ENCODE results near the gene INHA. TPM values are rescaled to one million over a fixed set of nuclear protein-coding genes. Genes with fewer than 3 reads are reported as not detected.

Gene INHA
- total RNA-seq, 1 experiment from 2014 or later = 0.31 TPM

DNA sequence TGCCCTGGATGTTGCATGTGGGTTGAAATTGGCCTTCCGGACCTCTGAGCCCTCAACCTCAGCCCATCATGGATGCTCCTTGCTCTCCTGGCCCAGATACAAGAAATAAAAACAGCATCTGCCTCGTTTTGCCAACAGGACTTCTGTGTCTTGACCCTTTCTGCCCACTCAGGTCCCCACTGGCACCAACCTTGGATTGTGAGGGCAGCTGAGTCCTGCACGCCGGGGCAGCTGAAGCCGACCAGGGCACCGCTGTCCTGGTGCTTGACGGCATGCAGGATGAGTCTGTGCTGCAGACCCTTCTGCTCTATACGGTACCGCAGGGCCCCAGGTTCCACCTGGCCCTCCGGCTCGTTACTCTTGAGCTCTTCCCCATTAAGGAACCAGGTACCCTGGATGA lies 5.5 kb upstream of the INHA start:
- no peaks in the 10 kb centered on the region; the same call in 1 of the 2 replicates for H3K27me3 ChIP-seq (ENCODE audit: insufficient read depth, low read length)
- Mint-ChIP-seq H3K9me3 (no peaks in the 10 kb centered on the region; a peak in 1 of 5 replicates), H3K4me1 (peaks cover 67 to 71% of the 10 kb centered on the region in 2 experiments), H3K27ac (peak overlapping the region; percentile 96 to 98 (median 97); a peak in 4 of 7 replicates), H3K36me3 (ENCODE audit: insufficient read depth in 1 of 3, low read depth in 3 of 3) (peaks cover 49 to 72% (median 68%) of the 10 kb centered on the region in 3 experiments), H3K4me3 (peak overlapping the region in 1 of 2 experiments; percentile 66; a peak in 2 of 5 replicates), H3K27me3 (ENCODE audit: low read depth) (peaks cover 5% of the 10 kb centered on the region)
- H2BK15ac ChIP-seq (ENCODE audit: low read depth, low read length) = no peak overlapping the region
- H3K27ac ChIP-seq (ENCODE audit: insufficient read length, low read depth, low read length) = no peak overlapping the region
- H4K5ac ChIP-seq (ENCODE audit: insufficient read length, low read depth, low read length) = no peak overlapping the region
- H2AK5ac ChIP-seq (ENCODE audit: insufficient read length, low read length) = no peak overlapping the region
- no peak overlapping the region for H3K9ac ChIP-seq (ENCODE audit: extremely low read depth, insufficient read length, low read length)
- no peak overlapping the region for H3K4ac ChIP-seq (ENCODE audit: low read depth, low read length)
- TF ChIP-seq, protein P1, sequence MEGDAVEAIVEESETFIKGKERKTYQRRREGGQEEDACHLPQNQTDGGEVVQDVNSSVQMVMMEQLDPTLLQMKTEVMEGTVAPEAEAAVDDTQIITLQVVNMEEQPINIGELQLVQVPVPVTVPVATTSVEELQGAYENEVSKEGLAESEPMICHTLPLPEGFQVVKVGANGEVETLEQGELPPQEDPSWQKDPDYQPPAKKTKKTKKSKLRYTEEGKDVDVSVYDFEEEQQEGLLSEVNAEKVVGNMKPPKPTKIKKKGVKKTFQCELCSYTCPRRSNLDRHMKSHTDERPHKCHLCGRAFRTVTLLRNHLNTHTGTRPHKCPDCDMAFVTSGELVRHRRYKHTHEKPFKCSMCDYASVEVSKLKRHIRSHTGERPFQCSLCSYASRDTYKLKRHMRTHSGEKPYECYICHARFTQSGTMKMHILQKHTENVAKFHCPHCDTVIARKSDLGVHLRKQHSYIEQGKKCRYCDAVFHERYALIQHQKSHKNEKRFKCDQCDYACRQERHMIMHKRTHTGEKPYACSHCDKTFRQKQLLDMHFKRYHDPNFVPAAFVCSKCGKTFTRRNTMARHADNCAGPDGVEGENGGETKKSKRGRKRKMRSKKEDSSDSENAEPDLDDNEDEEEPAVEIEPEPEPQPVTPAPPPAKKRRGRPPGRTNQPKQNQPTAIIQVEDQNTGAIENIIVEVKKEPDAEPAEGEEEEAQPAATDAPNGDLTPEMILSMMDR (conservative IDR thresholded peaks at IDR 0.05) = no peak
- no peak overlapping the region for H4K8ac ChIP-seq (replicated peaks; ENCODE audit: insufficient read length, low read depth, low read length)
- H2BK5ac ChIP-seq (ENCODE audit: insufficient read length, low read length) = no peak overlapping the region
- H3K23ac ChIP-seq (ENCODE audit: insufficient read length, low read depth, low read length) = no peak overlapping the region
- no peak overlapping the region for H3K56ac ChIP-seq (ENCODE audit: insufficient read length, low read depth, low read length)
- no peak for DNase-seq
- no peak overlapping the region for H2BK120ac ChIP-seq (ENCODE audit: low read depth, low read length, poor library complexity, severe bottlenecking)
- no peak overlapping the region for H3K18ac ChIP-seq (ENCODE audit: insufficient read length, low read depth, low read length)
- no peaks in the 10 kb centered on the region for H3K79me2 ChIP-seq (ENCODE audit: insufficient read depth, low read length)
- H3K4me2 ChIP-seq (ENCODE audit: insufficient read depth, insufficient read length, low read length) = no peak overlapping the region
- H2BK20ac ChIP-seq (ENCODE audit: low read depth, low read length, poor library complexity, severe bottlenecking) = no peak overlapping the region
- peaks cover 12% of the 10 kb centered on the region; the same call in 1 of the 2 replicates for H3K4me1 ChIP-seq (ENCODE audit: insufficient read depth, low read length)
- no peak overlapping the region for H2BK12ac ChIP-seq (ENCODE audit: insufficient read length, low read depth, low read length)
- no peak overlapping the region for H3T11ph ChIP-seq (ENCODE audit: low read length)
- H3K14ac ChIP-seq (ENCODE audit: insufficient read depth, low read length) = no peak overlapping the region
- H3K9me3 ChIP-seq (ENCODE audit: control insufficient read depth, low read depth, low read length) = no peaks in the 10 kb centered on the region
- WGBS (ENCODE audit: extremely low coverage, insufficient read length, low lambda C conversion rate) = no CpG with 5 or more reads among the region's 11 CpGs
- H3K23me2 ChIP-seq (ENCODE audit: insufficient read length, low read depth, low read length, poor library complexity, severe bottlenecking) = peaks cover 7% of the 10 kb centered on the region
- H3K79me1 ChIP-seq (ENCODE audit: insufficient read depth, low read depth, low read length, poor library complexity, severe bottlenecking) = no peaks in the 10 kb centered on the region
- H4K20me1 ChIP-seq (ENCODE audit: control insufficient read depth, insufficient read depth, insufficient read length) = no peaks in the 10 kb centered on the region
- H4K91ac ChIP-seq (ENCODE audit: insufficient read length, low read depth, low read length) = no peak overlapping the region
- H2AFZ ChIP-seq (ENCODE audit: low read length) = no peak overlapping the region
